Thoracic aorta (tissue), 2 donors: ENCODE measurements around the gene SRP19. TPM values are rescaled to one million over a fixed set of nuclear protein-coding genes. Genes with fewer than 3 reads are reported as not detected.
"Not testable (repeated sequence)": the region's sequence is repeated elsewhere in the genome, so short reads cannot be mapped to it uniquely, and the experiment has no call there.

ENCODE experiments used
- ATAC-seq: fragments of 150-250 bp; one replicate; pipeline ENCODE4 v1.8.0; 2017; ENCODE audit warnings: low read depth; ENCODE audit not compliant: insufficient number of reproducible peaks, low FRiP score
- DNase-seq: peaks from one replicate; pipeline ENCODE4 v3.0.0-alpha.2; 2020; ENCODE audit warnings: low spot score
- H3K27ac ChIP-seq, 2 donors: fragments of 200-600 bp; sonication (generic); 1 replicate in 1 of 2; 2 replicates in 1 of 2; pipeline ENCODE4 v1.5.1; 2016; ENCODE audit warnings: mild to moderate bottlenecking in 2 of 2, moderate library complexity in 2 of 2
- H3K27me3 ChIP-seq: fragments of 200-600 bp; sonication (generic); replicated peaks from 2 replicates; pipeline ENCODE4 v1.6.0; 2016; ENCODE audit warnings: mild to moderate bottlenecking; ENCODE audit not compliant: insufficient read depth
- H3K36me3 ChIP-seq: fragments of 200-600 bp; sonication (generic); one replicate; pipeline ENCODE4 v1.5.1; 2016
- H3K4me1 ChIP-seq, 2 donors: fragments of 200-600 bp; sonication (generic); 1 replicate in 1 of 2; 2 replicates in 1 of 2; pipeline versions ENCODE4 v1.5.1 to v1.6.0; 2016; ENCODE audit warnings: low read depth in 2 of 2, mild to moderate bottlenecking in 1 of 2; ENCODE audit not compliant: control insufficient read depth in 1 of 2
- H3K4me3 ChIP-seq: fragments of 200-600 bp; sonication (generic); 2 replicates; pipeline ENCODE4 v1.5.1; 2016; ENCODE audit warnings: mild to moderate bottlenecking
- H3K9me3 ChIP-seq: fragments of 200-600 bp; sonication (generic); 2 replicates; pipeline ENCODE4 v1.5.1; 2016
- CTCF ChIP-seq: fragments of 200-600 bp; sonication (generic); IDR thresholded peaks from one replicate; pipeline ENCODE4 v1.5.1; 2019; ENCODE audit warnings: antibody characterized with exemption
- total RNA-seq, 2 donors: library from RNA; depleted of rRNA; stranded (reverse); fragments of >200 nt; gene quantifications; one replicate each; pipeline versions ENCODE4 v1.1.0 to v1.2.3, GENCODE V29; 2016

The SRP19 gene
- total RNA-seq, 2 donors from 2014 or later: 35.9 to 46.9 TPM

DNA sequence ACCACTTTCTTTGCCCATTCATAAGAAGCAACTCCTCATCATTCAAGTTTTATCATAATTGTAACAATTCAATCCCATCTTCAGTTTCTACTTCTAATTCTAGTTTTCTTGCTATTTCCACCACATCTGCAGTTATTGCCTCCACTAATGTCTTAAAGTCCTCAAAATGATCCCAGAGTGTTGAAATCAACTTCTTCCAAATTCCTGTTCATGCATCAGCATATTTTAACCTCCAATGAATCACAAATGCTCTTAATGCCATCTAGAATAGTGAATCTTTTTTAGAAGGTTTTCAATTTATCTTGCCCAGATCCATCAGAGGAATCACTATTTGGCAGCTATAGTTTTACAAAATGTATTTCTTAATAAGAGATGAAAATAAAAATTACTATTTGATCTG is 3.2 kb upstream of the SRP19 start:
- peaks cover 7 to 14% of the 10 kb centered on the region in 2 donors for H3K4me1 ChIP-seq
- H3K27me3 ChIP-seq: no peaks in the 10 kb centered on the region
- no peaks in the 10 kb centered on the region for H3K9me3 ChIP-seq
- no peak for DNase-seq
- ATAC-seq: no peak
- TF ChIP-seq CTCF: no peak
- no peak overlapping the region for H3K4me3 ChIP-seq
- no peaks in the 10 kb centered on the region for H3K36me3 ChIP-seq
- H3K27ac ChIP-seq: no peak overlapping the region

DNA sequence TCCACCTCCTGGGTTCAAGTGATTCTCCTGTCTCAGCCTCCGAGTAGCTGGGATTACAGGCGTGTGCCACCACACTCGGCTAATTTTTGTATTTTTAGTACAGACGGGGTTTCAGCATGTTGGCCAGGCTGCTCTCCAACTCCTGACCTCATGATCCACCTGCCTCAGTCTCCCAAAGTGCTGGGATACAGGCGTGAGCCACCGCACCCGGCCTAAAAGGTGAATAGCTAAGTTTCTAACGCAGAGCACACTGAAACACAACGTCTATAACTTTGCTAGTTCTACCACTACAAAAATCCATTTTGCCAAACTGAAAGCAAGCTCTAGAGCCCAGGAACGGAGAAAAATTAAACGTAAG is 537 bp upstream of the SRP19 start:
- DNase-seq, H3K9me3 ChIP-seq, H3K27me3 ChIP-seq, ATAC-seq, H3K36me3 ChIP-seq: not testable (repeated sequence)
- peak overlapping the region; percentile 69 to 71 for H3K27ac ChIP-seq
- peaks cover 16 to 26% of the 10 kb centered on the region in 2 donors for H3K4me1 ChIP-seq
- H3K4me3 ChIP-seq: peak overlapping the region; percentile 88

DNA sequence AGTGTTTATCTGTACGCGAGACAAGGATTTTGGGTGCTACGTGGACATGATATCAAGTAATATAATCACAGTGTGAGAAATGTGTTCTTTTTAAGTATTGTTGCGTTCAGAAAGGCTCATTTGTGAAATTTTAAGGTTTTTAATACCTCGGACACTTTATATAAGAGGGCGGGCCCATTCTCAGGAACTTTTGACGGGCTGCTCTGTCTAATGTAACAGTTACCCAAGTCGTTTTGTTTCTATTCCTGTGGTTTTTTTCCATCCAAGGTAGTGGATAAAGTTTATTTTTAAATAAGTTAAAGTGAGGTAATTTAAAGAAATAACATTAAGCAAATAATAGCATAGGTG is 525 bp downstream of the SRP19 start:
- no peaks in the 10 kb centered on the region for H3K27me3 ChIP-seq
- no peak for ATAC-seq
- H3K9me3 ChIP-seq: no peaks in the 10 kb centered on the region
- peak overlapping the region; percentile 71 to 77 for H3K27ac ChIP-seq
- H3K4me1 ChIP-seq: peaks cover 16 to 26% of the 10 kb centered on the region in 2 donors
- H3K4me3 ChIP-seq: peak overlapping the region; percentile 88
- TF ChIP-seq CTCF: no peak
- no peak for DNase-seq
- H3K36me3 ChIP-seq: peaks cover 9% of the 10 kb centered on the region

DNA sequence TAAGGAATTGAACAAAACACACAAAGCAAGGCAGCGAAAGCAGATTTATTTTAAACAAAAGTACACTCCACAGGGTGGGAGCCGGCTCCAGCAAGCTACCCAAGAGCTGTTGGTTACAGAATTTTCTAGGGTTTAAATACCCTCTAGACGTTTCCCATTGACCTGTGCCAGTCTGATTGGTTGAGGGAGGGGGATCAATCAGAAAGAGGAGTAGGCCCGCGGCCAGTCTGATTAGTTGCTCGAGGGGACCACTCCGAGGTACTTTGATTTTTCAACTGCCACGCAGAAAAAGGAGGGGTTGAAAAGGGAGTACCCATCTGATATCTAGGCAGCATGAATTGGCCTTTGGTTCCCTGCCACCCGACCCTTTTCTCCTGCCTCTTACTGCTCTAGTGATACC is 998 bp downstream of the SRP19 start:
- Histone ChIP-seq H3K36me3 (peaks cover 11% of the 10 kb centered on the region), H3K4me3 (peak overlapping the region; percentile 88), H3K9me3 (no peaks in the 10 kb centered on the region), H3K4me1 (peaks cover 16 to 26% of the 10 kb centered on the region in 2 donors), H3K27ac (peak overlapping the region; percentile 71 to 77), H3K27me3 (no peaks in the 10 kb centered on the region)
- no peak for TF ChIP-seq CTCF
- no peak for ATAC-seq
- DNase-seq: no peak

GRCh38 chr5:112863549-112863948 is 2.5 kb downstream of the SRP19 start:
- Histone ChIP-seq H3K4me1 (peaks cover 16 to 26% of the 10 kb centered on the region in 2 donors), H3K4me3 (no peak overlapping the region), H3K27me3 (no peaks in the 10 kb centered on the region), H3K27ac (no peak overlapping the region), H3K9me3 (no peaks in the 10 kb centered on the region), H3K36me3 (peaks cover 20% of the 10 kb centered on the region)
- ATAC-seq (no peak), DNase-seq (no peak)
- TF ChIP-seq CTCF: no peak

- no peak for TF ChIP-seq CTCF
- DNase-seq (no peak), ATAC-seq (no peak)
- H3K27ac ChIP-seq: no peak overlapping the region
- H3K4me3 ChIP-seq: no peak overlapping the region
- H3K9me3 ChIP-seq: no peaks in the 10 kb centered on the region
- no peaks in the 10 kb centered on the region for H3K27me3 ChIP-seq
- peaks cover 16 to 26% of the 10 kb centered on the region in 2 donors for H3K4me1 ChIP-seq
- H3K36me3 ChIP-seq: peaks cover 26% of the 10 kb centered on the region
Observed at GRCh38 chr5:112865128-112865527, 4.0 kb downstream of the SRP19 start.
